Pons (tissue), 1 donor: ENCODE results near the gene MARCHF9.
"Not testable (repeated sequence)": the region's sequence is repeated elsewhere in the genome, so short reads cannot be mapped to it uniquely, and the experiment has no call there.

Experiments used
- DNase-seq: peaks from one replicate; pipeline ENCODE4 v3.0.0-alpha.2; 2016; ENCODE audit warnings: low spot score

The MARCHF9 gene

GRCh38 chr12:57769594-57769993 lies 14.7 kb downstream of the MARCHF9 start:
- no peak for DNase-seq

GRCh38 chr12:57770734-57771133 lies 15.8 kb downstream of the MARCHF9 start:
- DNase-seq, result no peak

- DNase-seq, result peak; percentile 78
Observed at GRCh38 chr12:57771236-57771872, 16.5 kb downstream of the MARCHF9 start.

GRCh38 chr12:57771873-57772428 lies 17.0 kb downstream of the MARCHF9 start, which contains the start of gene METTL1:
Gene METTL1 (minus strand): TSS chr12:57772105. CDS start chr12:57772083, 22 bp downstream.
- DNase-seq, result peak; percentile 92

- DNase-seq, result no peak
Observed at GRCh38 chr12:57772429-57773322, 17.8 kb downstream of the MARCHF9 start, which contains the start of gene EEF1AKMT3. Gene EEF1AKMT3 (plus strand): TSS chr12:57772614. CDS start chr12:57772725, 111 bp downstream.

- DNase-seq, result not testable (repeated sequence)
Observed at GRCh38 chr12:57774634-57775033, 19.7 kb downstream of the MARCHF9 start.

- DNase-seq, result no peak
Observed at GRCh38 chr12:57775044-57775443, 20.1 kb downstream of the MARCHF9 start.

GRCh38 chr12:57775563-57776246 lies 20.8 kb downstream of the MARCHF9 start:
- DNase-seq, result no peak

- no peak for DNase-seq
Observed at GRCh38 chr12:57776247-57776587, 21.3 kb downstream of the MARCHF9 start.

- DNase-seq, result no peak
Observed at GRCh38 chr12:57777367-57777766, 22.5 kb downstream of the MARCHF9 start.

- DNase-seq, result no peak
Observed at GRCh38 chr12:57777911-57778310, 23.0 kb downstream of the MARCHF9 start.

GRCh38 chr12:57779736-57780135 lies 24.8 kb downstream of the MARCHF9 start:
- no peak for DNase-seq

GRCh38 chr12:57780284-57780897 lies 25.5 kb downstream of the MARCHF9 start:
- no peak for DNase-seq

GRCh38 chr12:57781244-57781643 lies 26.3 kb downstream of the MARCHF9 start:
- DNase-seq, result no peak

GRCh38 chr12:57781801-57782200 lies 26.9 kb downstream of the MARCHF9 start:
- DNase-seq, result no peak

GRCh38 chr12:57782243-57782607 lies 27.3 kb downstream of the MARCHF9 start:
- DNase-seq, result no peak

- peak; percentile 94 for DNase-seq
Observed at GRCh38 chr12:57782608-57783465, 27.9 kb downstream of the MARCHF9 start, which contains the start of gene TSFM. Gene TSFM (plus strand): TSS chr12:57782787. CDS start chr12:57782802, 15 bp downstream.

GRCh38 chr12:57783466-57783801 lies 28.5 kb downstream of the MARCHF9 start:
- DNase-seq, result no peak

- DNase-seq, result no peak
Observed at GRCh38 chr12:57783861-57784260, 29.0 kb downstream of the MARCHF9 start.

- no peak for DNase-seq
Observed at GRCh38 chr12:57793920-57794319, 39.0 kb downstream of the MARCHF9 start.

- no peak for DNase-seq
Observed at GRCh38 chr12:57795354-57795753, 40.5 kb downstream of the MARCHF9 start.
